ENCODE results near the gene PIP4K2C.
"Not testable (repeated sequence)": the region's sequence is repeated elsewhere in the genome, so short reads cannot be mapped to it uniquely, and the experiment has no call there.

The PIP4K2C gene

GRCh38 chr12:57636731-57637130, 45.7 kb downstream of the PIP4K2C start:
- not testable (repeated sequence) for DNase-seq (ENCODE audit: low read depth in 2 of 2)

GRCh38 chr12:57637364-57637763, 46.4 kb downstream of the PIP4K2C start:
- no peak for DNase-seq (ENCODE audit: low read depth in 2 of 2)

GRCh38 chr12:57638096-57638495, 47.1 kb downstream of the PIP4K2C start:
- DNase-seq (ENCODE audit: low read depth in 2 of 2) = no peak

GRCh38 chr12:57640175-57641042, 49.4 kb downstream of the PIP4K2C start:
- DNase-seq (ENCODE audit: low read depth in 2 of 2) = no peak

- DNase-seq (ENCODE audit: low read depth in 2 of 2) = no peak
These were observed 50.9 kb downstream of the PIP4K2C start for GRCh38 chr12:57641699-57642442.

- not testable (repeated sequence) for DNase-seq (ENCODE audit: low read depth in 2 of 2)
These were observed 55.1 kb downstream of the PIP4K2C start for GRCh38 chr12:57645990-57646658.

- not testable (repeated sequence) for DNase-seq (ENCODE audit: low read depth in 2 of 2)
These were observed 55.7 kb downstream of the PIP4K2C start for GRCh38 chr12:57646659-57647049.
